ENCODE measurements around the gene APLF. TPM values are rescaled to one million over a fixed set of nuclear protein-coding genes. Genes with fewer than 3 reads are reported as not detected.
"Not testable (repeated sequence)": the region's sequence is repeated elsewhere in the genome, so short reads cannot be mapped to it uniquely, and the experiment has no call there.

The APLF gene
- total RNA-seq, 2 experiments from 2014 or later, result 4.5 to 4.6 TPM

GRCh38 chr2:68566362-68566761 is 99.0 kb downstream of the APLF start:
- Mint-ChIP-seq H3K27ac (no peak overlapping the region), H3K4me1 (no peaks in the 10 kb centered on the region), H3K36me3 (no peaks in the 10 kb centered on the region), H3K27me3 (no peaks in the 10 kb centered on the region), H3K9me3 (no peaks in the 10 kb centered on the region), H3K4me3 (no peak overlapping the region)
- POLR2A ChIA-PET, result no interaction called here
- DNase-seq (no peak), ATAC-seq (ENCODE audit: low read depth) (no peak)

DNA sequence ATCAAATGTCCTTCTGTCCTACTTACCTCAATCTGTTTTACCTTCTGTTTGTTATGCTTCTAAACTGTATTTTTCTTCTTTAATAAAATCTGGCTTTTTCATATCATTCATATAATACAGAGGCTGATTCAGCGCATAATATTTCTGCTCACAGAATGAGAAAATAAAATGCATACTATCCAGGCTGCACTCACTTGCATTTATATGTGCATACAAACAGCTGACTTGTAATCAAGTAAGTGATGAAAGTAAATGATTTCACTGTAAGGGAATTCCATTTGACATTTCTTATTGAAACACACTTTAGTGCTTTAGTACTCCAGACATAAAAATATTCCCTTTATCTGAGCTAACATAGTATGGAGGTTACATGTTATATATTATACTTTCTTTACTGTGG is 100.7 kb downstream of the APLF start:
- no peak overlapping the region for H3K4me3 Mint-ChIP-seq
- no peaks in the 10 kb centered on the region for H3K27me3 Mint-ChIP-seq
- DNase-seq (no peak), ATAC-seq (ENCODE audit: low read depth) (no peak)
- POLR2A ChIA-PET, result no interaction called here
- H3K27ac Mint-ChIP-seq, result no peak overlapping the region
- H3K9me3 Mint-ChIP-seq, result no peaks in the 10 kb centered on the region
- H3K36me3 Mint-ChIP-seq, result no peaks in the 10 kb centered on the region
- H3K4me1 Mint-ChIP-seq, result no peaks in the 10 kb centered on the region

- no peaks in the 10 kb centered on the region for H3K9me3 Mint-ChIP-seq
- H3K27ac Mint-ChIP-seq, result no peak overlapping the region
- no peak for DNase-seq
- H3K27me3 Mint-ChIP-seq, result no peaks in the 10 kb centered on the region
- no peak for ATAC-seq (ENCODE audit: low read depth)
- H3K4me1 Mint-ChIP-seq, result no peaks in the 10 kb centered on the region
- H3K4me3 Mint-ChIP-seq, result no peak overlapping the region
- POLR2A ChIA-PET, result no interaction called here
- H3K36me3 Mint-ChIP-seq, result no peaks in the 10 kb centered on the region
These were observed 102.2 kb downstream of the APLF start for GRCh38 chr2:68569604-68570003.

DNA sequence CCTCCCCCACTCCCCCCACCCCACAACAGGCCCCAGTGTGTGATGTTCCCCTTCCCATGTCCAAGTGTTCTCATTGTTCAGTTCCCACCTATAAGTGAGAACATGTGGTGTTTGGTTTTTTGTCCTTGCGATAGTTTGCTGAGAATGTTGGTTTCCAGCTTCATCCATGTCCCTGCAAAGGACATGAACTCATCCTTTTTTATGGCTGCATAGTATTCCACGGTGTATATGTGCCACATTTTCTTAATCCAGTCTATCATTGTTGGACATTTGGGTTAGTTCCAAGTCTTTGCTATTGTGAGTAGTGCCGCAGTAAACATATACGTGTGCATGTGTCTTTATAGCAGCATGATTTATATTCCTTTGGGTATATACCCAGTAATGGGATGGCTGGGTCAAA is 103.0 kb downstream of the APLF start:
- POLR2A ChIA-PET; H3K27ac Mint-ChIP-seq; H3K4me3 Mint-ChIP-seq; H3K9me3 Mint-ChIP-seq; H3K4me1 Mint-ChIP-seq; DNase-seq; ATAC-seq (ENCODE audit: low read depth); H3K27me3 Mint-ChIP-seq; H3K36me3 Mint-ChIP-seq: not testable (repeated sequence)

GRCh38 chr2:68574202-68574791 is 106.9 kb downstream of the APLF start:
- H3K9me3 Mint-ChIP-seq, result no peaks in the 10 kb centered on the region
- ATAC-seq (ENCODE audit: low read depth) (no peak), DNase-seq (no peak)
- peaks cover 3% of the 10 kb centered on the region for H3K36me3 Mint-ChIP-seq
- no peak overlapping the region for H3K4me3 Mint-ChIP-seq
- POLR2A ChIA-PET, result no interaction called here
- no peaks in the 10 kb centered on the region for H3K4me1 Mint-ChIP-seq
- H3K27me3 Mint-ChIP-seq, result no peaks in the 10 kb centered on the region
- H3K27ac Mint-ChIP-seq, result no peak overlapping the region

DNA sequence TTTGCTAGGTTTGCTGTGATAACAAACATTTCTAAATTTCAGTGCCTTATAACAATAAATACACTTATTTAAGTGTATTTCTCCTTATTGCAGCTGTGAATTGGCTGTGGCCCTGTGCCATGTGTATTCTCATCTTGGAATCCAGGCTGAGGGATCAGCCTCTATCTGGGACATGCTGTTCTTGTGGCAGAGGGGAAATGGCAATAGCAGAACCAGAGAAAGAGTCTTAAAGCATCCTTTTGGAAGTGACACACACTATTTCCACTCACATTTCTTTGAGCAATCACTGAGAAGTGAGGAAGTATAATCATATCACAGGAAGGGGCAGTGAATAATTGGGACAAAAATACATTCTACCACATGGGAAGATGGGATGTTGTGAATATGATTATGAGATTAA is 109.8 kb downstream of the APLF start:
- no peak for DNase-seq
- Mint-ChIP-seq H3K36me3 (peaks cover 7% of the 10 kb centered on the region), H3K4me3 (no peak overlapping the region), H3K27me3 (no peaks in the 10 kb centered on the region), H3K27ac (no peak overlapping the region), H3K9me3 (peaks cover 2% of the 10 kb centered on the region), H3K4me1 (no peaks in the 10 kb centered on the region)
- no peak for ATAC-seq (ENCODE audit: low read depth)
- POLR2A ChIA-PET, result no interaction called here

DNA sequence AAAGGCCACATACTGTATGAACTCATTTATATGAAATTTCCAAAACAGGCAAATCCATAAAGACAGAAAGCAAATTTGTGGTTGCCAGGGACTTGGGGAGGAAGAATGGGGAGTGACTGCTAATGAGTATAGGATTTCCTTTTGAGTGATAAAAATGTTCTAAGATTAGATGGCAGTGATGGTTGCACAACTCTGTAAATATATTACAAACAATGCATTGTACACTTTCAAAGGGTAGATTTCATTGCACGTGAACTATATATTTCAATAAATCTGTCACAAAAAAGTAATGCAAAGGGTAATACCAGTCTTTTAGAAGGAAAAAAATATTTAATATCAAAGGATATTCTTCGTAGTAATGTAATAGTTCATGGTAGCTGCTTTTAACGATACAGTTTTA is 112.3 kb downstream of the APLF start:
- no peaks in the 10 kb centered on the region for H3K27me3 Mint-ChIP-seq
- DNase-seq, result no peak
- peaks cover 2% of the 10 kb centered on the region for H3K9me3 Mint-ChIP-seq
- H3K27ac Mint-ChIP-seq, result no peak overlapping the region
- ATAC-seq (ENCODE audit: low read depth), result no peak
- POLR2A ChIA-PET, result no interaction called here
- no peak overlapping the region for H3K4me3 Mint-ChIP-seq
- peaks cover 7% of the 10 kb centered on the region for H3K36me3 Mint-ChIP-seq
- no peaks in the 10 kb centered on the region for H3K4me1 Mint-ChIP-seq

DNA sequence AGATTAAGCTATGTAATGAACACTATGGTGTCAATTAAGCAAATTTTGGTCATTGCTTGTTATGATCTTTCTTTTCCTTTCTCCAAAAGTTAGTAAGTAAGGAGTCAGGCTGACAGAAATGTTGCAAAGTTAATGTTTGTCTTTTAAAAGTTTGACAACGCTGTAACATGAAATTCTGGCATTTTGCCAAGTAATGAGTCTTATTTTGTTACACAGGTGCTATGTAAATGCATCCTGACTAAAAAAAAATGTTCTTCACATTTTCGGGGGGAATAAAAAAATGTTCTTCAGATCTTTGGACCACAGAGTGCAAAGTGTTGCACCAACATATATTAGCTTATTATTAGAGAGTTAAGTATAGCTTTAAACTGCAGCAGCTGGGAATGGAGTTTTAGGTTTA is 121.2 kb downstream of the APLF start:
- POLR2A ChIA-PET, result no interaction called here
- Mint-ChIP-seq H3K4me3 (no peak overlapping the region), H3K27ac (no peak overlapping the region), H3K4me1 (no peaks in the 10 kb centered on the region), H3K9me3 (no peaks in the 10 kb centered on the region), H3K27me3 (peaks cover 5% of the 10 kb centered on the region), H3K36me3 (no peaks in the 10 kb centered on the region)
- DNase-seq (no peak), ATAC-seq (ENCODE audit: low read depth) (no peak)

DNA sequence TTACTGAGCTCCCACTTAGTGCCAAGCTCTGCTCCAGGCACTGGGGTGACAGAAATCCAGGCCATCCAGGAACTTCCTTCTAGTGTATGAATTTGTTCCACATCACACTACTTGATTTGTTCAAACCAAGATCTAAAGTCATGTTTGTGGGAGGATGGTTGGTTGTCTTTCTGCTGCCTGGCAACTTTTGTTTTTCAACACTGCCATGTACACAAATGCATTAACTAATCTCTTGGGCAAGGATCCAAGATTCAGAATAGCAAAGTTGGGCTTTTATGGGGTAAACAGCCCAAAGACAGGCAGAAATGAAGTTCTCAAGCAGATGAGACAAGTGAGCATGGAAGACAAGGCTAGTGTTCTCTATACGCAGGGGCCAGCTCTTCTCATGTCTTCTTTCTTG is 122.6 kb downstream of the APLF start:
- no peak overlapping the region for H3K4me3 Mint-ChIP-seq
- H3K9me3 Mint-ChIP-seq, result no peaks in the 10 kb centered on the region
- peaks cover 6% of the 10 kb centered on the region for H3K4me1 Mint-ChIP-seq
- H3K27me3 Mint-ChIP-seq, result peaks cover 5% of the 10 kb centered on the region
- ATAC-seq (ENCODE audit: low read depth) (no peak), DNase-seq (no peak)
- no peak overlapping the region for H3K27ac Mint-ChIP-seq
- POLR2A ChIA-PET, result no interaction called here
- no peaks in the 10 kb centered on the region for H3K36me3 Mint-ChIP-seq

GRCh38 chr2:68590702-68591101 is 123.3 kb downstream of the APLF start:
- DNase-seq (no peak), ATAC-seq (ENCODE audit: low read depth) (no peak)
- Mint-ChIP-seq H3K27me3 (peaks cover 5% of the 10 kb centered on the region), H3K36me3 (no peaks in the 10 kb centered on the region), H3K9me3 (no peaks in the 10 kb centered on the region), H3K4me1 (peaks cover 9% of the 10 kb centered on the region), H3K27ac (no peak overlapping the region), H3K4me3 (no peak overlapping the region)
- POLR2A ChIA-PET, result no interaction called here

- ATAC-seq (ENCODE audit: low read depth), result no peak
- Mint-ChIP-seq H3K4me3 (no peak overlapping the region), H3K27ac (no peak overlapping the region), H3K9me3 (no peaks in the 10 kb centered on the region), H3K36me3 (no peaks in the 10 kb centered on the region), H3K27me3 (peaks cover 5% of the 10 kb centered on the region), H3K4me1 (peaks cover 9% of the 10 kb centered on the region)
- DNase-seq, result no peak
- POLR2A ChIA-PET, result no interaction called here
These were observed 123.8 kb downstream of the APLF start for GRCh38 chr2:68591225-68591624.

GRCh38 chr2:68594041-68594440 is 126.7 kb downstream of the APLF start:
- Mint-ChIP-seq H3K27me3 (peaks cover 10% of the 10 kb centered on the region), H3K9me3 (peaks cover under 1% of the 10 kb centered on the region), H3K27ac (no peak overlapping the region), H3K4me1 (peaks cover 9% of the 10 kb centered on the region), H3K36me3 (no peaks in the 10 kb centered on the region), H3K4me3 (no peak overlapping the region)
- DNase-seq (no peak), ATAC-seq (ENCODE audit: low read depth) (no peak)
- POLR2A ChIA-PET, result no interaction called here

DNA sequence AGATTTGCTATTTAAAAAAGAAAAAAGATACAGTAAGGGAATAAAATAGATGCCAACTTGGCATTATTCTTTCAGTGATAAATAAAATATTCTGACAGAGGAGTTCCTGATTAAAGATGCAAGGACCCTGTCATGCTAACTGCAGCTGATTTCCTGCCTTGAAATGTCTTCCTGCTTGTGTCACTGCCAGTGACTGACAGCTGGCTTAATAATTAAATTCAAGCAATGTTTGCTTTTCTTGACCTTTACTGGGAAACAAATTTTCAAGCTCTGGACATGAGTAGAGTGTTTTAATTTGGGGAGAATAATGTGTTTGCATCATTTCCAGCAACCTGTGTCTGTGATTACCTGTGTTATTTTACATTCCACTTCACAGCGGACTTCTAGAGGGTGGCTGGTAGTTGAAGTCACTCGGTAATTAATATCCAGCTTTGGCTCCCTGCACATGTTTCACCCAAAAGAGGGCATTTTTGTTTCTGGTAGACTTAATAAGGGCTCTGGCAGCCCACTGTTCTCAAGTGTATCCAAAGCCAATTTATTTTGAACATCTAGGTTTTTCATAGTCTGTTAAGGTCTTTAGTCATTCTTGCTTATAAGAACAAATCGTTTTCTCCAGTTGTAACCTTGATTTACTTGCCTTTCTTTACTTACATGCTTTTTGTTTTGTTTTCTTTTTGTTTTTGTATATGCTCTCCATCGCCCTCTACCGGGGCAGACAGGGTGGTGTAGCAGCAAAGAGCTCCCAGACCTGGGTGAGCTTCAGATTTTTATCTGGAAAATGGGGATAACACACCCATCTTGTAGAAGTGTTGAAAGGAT is 127.5 kb downstream of the APLF start:
- H3K27ac Mint-ChIP-seq, result peak overlapping the region; percentile 37
- no peak for ATAC-seq (ENCODE audit: low read depth)
- DNase-seq, result peak; percentile 48
- peaks cover 9% of the 10 kb centered on the region for H3K4me1 Mint-ChIP-seq
- POLR2A ChIA-PET, result interaction anchor here (0.7 to 1.0 kb wide), 2 partner anchors 48 to 107 kb away, joined by 3 read pairs; partner anchors contain the start of gene PROKR1
- H3K36me3 Mint-ChIP-seq, result no peaks in the 10 kb centered on the region
- H3K27me3 Mint-ChIP-seq, result peaks cover 18% of the 10 kb centered on the region
- peaks cover 6% of the 10 kb centered on the region for H3K9me3 Mint-ChIP-seq
- H3K4me3 Mint-ChIP-seq, result peak overlapping the region; percentile 20

GRCh38 chr2:68595493-68595785 is 128.1 kb downstream of the APLF start:
- H3K9me3 Mint-ChIP-seq; ATAC-seq (ENCODE audit: low read depth); H3K36me3 Mint-ChIP-seq; H3K4me1 Mint-ChIP-seq; DNase-seq; H3K27ac Mint-ChIP-seq; H3K4me3 Mint-ChIP-seq: not testable (repeated sequence)
- H3K27me3 Mint-ChIP-seq, result peaks cover 23% of the 10 kb centered on the region
- POLR2A ChIA-PET, result interaction anchor here (0.7 to 1.0 kb wide), 2 partner anchors 48 to 108 kb away, joined by 3 read pairs; partner anchors contain the start of gene PROKR1
